GM18867 (cell line): ENCODE results near the gene EVC.

Experiments used
- ATAC-seq: cut with Tn5 transposase; IDR thresholded peaks from one replicate; pipeline ENCODE4 v1.9.1; 2021; ENCODE audit warnings: mild to moderate bottlenecking, moderate library complexity; ENCODE audit not compliant: unreplicated experiment

EVC gene

DNA sequence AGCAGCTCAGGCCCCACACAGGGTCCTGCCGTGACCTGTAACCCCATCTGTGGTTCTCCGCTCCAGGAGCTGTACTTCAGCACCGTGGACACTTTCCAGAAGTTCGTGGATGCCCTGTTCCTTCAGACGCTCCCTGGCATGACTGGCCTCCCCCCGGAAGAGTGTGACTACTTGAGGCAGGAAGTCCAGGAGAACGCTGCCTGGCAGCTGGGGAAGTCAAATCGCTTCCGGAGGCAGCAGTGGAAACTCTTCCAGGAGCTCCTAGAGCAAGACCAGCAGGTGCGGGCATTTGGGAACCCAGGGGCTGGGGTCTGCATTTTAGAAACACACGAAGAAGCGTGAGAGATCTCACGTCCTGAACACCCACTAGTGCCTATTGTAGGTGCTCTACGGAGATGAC lies 72.5 kb downstream of the EVC start:
- no peak for ATAC-seq

DNA sequence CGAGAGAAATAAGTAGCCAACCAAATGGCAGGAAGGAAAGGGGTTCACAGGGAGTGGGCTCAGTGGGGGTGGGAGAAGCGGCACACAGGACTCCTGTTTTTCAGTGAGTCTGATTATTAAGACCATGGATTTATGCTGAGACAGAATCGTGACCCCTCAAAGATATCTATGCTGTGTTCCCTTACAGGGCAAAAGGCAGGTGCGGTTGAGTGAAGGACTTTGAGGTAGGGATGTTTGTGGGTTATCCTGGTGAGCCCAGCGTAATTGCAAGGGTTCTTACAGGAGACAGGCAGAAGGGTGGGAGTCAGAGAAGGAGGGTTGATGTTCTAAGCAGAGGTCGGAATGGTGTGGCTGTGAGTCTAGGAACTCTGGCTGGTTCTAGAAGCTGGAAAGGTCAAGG lies 73.0 kb downstream of the EVC start:
- ATAC-seq, result no peak

DNA sequence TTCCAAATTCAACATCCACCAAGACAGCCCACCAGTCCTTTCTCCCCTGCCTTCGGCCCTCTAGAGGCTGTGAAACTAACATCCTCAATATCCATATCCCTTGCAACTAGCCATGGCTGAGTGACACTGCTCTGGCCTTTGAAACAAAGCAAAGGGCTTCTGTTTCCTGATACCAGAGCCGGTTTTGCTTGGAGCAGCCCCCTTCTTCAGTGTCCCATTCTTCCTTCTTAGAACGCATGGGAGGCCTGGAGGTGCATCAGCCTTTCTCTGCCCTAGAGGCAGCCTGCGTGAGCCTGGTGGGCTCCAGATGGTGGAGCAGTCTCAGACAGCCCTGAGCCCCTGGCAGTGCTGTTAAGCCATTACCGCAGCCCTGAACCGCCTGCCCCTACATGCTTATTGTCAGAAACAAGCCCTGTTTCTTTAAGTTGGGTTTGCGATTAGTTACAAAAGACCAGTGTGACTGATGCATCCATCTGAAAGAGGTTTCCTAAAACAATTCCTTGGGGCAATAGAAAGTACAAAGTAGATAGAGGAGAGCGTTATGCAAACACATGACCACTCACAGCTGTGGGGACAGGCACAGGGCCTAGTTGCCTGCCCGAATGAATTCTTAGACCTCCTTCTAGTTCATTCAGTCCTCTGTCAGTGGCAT lies 74.1 kb downstream of the EVC start:
- no peak for ATAC-seq

DNA sequence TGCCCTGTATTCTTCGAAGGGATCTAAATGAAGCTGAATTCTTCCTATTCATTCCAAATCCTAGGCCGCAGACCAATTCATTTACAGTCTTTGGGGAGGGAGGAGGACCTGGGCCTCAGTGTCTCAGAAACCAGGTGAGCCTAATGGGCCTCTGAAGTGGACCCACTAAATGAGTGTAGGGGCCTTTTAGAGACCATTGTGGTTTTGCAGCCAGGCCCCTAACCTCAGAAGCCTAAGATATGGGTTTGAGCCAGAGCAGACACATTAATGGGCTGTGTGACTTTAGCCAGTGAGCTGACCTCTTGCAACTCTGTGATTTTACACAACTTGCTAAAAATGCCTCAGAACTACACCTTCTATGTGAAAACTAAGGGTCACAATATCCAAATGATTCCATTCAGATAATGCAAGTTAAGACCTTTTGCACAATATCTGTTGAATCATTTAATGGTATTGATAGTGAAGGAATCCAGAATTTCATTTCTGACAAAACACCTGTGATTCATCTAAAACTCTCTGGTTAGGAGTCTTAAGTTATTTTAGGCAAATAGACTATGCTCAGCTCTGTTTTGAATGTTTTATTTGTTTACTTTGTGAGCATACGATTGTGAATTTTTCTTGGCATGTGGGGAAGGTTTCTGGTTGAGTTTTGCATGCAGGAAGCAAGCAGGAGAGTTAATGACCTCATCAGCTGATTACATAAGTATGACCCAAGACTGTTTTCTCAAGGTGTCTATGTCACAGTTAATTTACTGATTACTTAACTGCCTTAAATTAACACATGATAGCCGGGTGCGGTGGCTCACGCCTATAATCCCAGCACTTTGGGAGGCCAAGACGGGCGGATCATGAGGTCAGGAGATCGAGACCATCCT lies 75.0 kb downstream of the EVC start:
- ATAC-seq, result no peak

DNA sequence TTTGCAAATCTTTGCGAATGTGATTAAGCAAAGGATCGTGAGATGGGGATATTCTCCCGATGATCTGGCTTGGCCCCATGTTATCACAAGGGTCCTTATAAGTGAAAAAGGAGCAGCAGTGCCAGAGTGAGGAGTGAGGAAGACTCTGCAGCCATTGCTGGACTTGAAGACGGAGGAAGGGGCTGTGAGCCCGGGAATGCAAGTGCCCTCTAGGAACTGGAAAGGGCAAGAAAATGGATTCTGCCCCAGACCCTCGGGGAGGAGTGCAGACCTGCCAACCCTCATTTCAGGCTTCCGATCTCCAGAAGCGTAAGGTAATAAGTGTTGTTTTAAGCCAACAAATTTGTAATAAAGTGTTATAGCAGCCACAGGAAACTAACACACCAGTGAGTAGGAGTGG lies 76.3 kb downstream of the EVC start:
- no peak for ATAC-seq

DNA sequence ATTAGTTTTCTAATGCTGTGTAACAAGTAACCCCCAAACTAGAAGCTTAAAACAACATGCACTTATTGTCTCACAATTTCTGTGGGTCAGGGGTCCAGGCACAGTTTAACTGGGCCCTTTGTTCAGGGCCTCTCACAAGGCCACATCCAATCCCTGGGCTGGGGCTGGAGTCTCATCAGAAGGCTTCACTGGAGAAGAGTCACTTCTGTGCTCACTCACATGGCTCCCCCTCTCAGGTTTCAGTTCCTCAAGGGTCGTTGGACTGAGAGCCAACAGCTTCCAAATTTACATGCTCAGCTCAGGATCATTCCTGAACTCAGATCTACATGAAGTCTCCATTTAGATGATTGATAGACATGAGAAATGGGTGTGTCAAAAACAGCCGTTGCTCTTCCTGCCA lies 77.1 kb downstream of the EVC start:
- ATAC-seq, result no peak

DNA sequence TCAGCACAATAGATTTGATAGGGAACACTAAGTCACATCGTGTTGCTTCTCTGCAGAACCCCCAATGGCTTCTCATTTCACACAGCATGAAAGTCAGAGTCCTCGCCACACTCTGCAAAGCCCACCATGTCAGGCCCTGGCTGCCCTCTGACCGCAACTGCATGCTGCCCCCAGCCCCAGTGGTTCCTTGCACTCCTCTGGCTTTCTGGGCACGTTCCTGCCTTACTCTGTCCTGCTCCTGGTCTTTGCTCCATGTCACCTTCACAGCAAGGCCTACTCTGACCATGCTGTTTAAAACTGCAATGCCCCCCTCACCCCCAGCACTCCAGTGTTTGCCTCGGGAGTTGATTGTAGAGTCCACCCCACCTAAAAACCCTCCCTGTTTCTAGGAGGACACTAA lies 78.1 kb downstream of the EVC start:
- ATAC-seq, result no peak

DNA sequence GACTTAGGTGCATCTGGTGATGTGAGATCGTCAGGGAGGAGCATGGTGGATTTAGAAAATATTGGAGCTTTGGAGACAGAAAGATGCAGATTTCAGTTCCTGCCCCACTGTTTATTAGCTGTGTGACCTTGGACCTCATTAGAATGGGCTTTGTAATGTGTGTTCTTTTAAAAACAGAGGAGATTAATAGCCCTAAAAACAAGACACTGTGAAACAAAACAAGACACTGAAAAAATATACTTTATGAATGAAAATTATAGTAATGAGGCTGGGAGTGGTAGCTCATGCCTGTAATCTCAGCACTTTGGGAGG lies 79.5 kb downstream of the EVC start:
- no peak for ATAC-seq

DNA sequence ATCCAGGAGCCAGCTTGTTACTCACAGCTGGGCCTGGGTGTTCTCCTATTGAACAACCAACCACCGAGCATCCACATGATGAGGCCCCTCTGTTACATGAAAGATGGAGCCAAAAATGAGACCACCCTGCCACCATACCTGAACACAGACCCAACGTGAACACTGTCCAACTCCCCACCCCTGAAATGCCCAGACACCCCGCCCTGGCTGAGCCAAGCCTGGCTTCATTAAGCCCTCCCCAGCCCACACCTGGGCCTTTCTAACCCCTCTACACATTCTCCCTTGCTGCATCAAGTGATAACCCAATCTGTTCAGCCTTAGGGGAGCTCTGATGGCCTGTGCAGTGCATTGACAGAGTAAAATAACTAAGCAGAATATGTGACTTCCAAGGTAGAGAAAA lies 80.7 kb downstream of the EVC start:
- ATAC-seq, result no peak

DNA sequence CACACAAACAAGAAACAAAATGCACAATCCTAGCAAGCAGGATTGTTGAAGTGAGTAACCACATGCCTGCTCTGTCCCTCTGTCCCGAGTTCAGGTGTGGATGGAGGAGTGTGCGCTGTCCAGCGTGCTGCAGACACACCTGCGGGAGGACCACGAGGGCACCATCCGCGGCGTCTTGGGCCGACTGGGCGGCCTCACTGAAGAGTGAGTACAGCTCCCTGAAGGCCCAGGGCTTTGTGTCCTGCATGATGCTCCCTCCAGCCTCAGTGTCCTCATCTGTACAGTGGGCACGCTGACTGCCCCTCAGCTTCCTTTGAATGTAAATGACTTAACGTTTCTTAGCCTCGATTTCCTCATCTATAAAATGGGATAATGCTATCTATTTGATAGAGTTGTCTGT lies 82.5 kb downstream of the EVC start:
- ATAC-seq, result no peak

DNA sequence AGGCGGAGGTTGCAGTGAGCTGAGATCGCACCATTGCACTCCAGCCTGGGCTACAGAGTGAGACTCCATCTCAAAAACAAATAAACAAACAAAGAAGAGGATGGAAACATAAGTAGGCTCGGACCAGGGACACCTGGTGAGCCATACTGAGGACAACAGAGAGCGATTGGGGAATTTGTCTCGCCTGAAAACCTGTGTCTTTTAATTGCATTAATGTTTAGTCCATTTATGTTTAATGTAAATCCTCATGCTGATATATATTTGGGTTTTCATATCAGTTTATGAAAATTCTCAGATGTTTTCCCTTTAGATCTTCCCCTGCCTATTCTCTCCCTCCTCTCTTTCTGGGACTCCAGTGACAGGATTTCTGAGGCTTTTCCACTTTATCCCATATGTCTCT lies 84.6 kb downstream of the EVC start:
- ATAC-seq, result no peak

DNA sequence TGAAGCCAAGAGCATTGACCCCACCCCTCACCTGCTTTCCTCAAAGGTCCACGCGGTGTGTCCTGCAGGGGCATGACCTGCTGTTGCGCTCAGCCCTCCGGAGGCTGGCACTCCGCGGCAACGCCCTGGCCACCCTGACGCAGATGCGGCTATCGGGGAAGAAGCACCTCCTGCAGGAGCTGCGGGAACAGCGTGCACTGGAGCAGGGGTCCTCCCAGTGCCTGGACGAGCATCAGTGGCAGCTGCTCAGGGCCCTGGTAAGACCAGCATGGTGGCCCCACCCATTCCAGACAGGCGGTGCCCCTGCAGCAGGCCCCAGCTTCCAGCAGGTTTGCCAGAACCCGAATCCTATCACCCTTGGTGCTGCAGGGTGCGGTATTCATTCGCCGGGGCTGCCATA lies 86.0 kb downstream of the EVC start:
- ATAC-seq, result no peak

DNA sequence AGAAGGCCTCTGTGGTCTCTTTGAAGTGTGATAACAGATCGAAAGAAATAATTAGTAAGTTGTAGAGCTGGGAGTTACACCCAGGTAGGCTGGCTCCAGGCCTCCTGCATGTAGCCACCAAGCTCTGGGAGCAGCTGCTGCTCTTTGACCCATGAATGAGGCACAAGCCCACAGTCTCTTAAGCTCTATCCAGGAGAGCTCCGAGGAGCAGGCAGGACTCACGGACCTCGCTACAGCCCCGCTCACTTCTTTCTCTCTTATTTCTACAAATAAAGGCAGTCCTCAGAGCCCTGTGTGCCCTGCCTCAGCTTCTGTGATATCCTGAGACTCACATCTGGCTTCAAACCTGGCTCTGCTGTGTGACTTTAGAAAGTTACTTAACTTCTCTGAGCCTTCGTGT lies 86.9 kb downstream of the EVC start:
- no peak for ATAC-seq

DNA sequence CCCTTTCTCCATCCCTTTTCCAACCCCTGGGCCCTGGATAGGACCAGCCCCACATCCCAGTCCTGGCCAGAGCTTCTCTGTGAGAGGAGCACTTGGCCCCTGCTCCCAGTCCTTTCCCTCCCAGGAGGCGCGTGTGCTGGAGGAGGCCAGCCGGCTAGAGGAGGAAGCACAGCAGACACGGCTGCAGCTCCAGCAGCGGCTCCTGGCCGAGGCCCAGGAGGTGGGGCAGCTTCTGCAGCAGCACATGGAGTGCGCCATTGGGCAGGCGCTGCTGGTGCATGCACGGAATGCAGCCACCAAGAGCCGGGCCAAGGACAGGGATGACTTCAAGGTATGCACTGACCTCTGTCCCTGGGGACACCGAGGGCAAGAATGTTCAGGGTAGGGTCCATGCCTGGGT lies 87.5 kb downstream of the EVC start:
- no peak for ATAC-seq

DNA sequence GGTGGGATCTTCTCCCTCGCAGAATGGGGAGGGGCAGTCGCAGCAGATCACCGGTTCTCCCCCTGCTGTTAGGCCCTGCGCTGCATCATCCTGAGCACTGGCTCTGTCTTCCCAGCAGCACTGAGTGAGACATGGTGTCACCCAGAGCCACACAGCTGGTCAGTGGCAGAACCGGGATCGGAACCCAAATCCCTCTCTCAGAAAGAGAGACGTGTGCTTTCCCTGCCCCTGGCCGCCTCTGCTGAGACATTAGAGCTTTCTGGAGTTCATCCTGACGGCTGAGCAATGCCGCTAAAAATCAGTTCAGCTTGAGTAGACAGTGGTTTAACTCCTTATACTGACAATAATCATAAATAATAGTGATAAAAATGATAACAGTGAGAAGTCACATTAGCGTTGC lies 87.9 kb downstream of the EVC start:
- ATAC-seq, result no peak

DNA sequence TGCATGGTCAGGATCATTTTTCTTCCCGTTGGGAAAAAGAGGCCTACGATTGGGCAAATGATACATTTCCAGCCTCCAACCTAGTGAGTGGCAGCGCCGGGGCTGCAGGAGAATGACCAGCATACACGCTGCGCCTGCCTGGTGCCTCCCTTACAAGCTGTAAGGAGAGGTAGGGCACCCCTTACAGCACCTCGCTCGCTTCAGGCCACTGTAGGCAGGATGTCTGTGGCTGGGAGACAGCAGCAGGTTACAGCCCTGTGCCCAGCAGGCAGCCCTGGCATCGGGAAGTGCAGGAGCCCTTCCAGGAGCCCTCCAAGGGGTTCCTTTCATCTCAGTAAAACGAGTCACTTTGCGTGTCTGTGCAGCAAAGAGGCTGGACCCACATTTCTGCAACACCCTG lies 88.4 kb downstream of the EVC start:
- no peak for ATAC-seq

DNA sequence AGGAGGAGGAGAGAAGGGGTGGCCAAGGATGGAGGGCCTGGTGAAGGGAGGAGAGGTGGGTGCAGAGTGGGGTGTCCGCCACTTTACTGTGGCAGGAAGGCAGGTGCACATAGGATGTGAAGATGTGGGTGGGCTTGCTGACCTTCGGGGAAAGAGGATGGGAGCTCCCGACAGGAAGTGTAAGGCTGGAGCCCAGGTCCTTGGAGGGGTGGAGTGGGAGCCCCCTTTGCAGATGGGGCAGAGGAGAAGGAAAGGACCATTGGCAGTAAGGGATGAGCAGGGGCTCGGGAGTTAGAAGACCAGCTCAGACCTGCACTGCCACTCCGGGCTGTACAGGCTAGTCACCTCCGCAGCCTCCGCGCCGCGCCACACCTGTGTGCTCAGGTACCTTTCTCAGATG lies 89.5 kb downstream of the EVC start:
- ATAC-seq, result no peak

DNA sequence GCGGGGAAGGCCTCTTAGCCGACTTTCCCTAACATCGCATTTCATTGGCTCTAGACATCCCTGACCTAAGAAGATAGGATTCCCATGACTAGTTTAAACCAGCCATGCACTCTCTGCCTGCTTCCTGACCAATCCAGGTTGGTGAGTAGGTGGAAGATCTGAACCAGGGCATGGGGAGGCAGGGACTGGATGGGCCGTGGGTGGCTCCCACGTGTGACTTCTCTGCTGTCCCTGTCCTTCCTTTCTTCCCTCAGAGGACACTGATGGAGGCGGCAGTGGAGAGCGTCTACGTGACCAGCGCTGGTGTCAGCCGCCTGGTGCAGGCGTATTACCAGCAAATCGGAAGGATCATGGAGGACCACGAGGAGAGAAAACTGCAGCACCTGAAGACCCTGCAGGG lies 90.7 kb downstream of the EVC start:
- no peak for ATAC-seq

DNA sequence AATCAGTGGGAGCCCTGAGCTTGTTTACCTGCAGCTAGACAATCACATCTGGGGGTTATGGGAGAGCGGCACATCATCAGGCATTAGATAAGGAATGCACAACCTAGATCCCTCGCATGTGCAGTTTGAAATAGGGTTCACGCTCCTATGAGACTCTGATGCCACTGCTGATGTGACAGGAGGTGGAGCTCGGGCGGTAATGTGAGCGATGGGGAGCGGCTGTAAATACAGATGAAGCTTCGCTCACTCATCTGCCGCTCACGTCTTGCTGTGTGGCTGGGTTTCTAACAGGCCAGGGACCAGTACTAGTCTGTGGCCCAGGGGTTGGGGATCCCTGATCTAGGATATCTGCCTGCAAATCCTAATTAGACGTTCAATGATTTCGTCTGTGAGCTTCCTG lies 91.6 kb downstream of the EVC start:
- no peak for ATAC-seq

DNA sequence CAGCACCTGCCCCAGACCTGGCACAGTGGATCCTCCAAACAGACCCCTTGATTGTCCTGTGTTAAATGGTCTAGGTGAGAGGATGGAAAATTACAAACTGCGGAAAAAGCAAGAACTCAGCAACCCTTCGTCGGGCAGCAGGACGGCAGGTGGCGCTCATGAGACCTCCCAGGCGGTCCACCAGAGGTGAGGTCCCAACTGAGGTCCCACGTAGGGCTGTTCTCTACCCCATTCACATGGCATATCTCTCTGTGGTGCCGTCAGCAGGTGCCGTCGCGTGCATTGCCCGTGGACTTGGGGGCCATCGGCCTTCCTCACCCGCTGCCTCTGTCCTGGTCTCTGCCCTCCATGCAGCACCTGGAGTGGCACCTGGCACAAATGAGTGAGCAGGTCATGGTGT lies 93.7 kb downstream of the EVC start:
- ATAC-seq, result no peak

DNA sequence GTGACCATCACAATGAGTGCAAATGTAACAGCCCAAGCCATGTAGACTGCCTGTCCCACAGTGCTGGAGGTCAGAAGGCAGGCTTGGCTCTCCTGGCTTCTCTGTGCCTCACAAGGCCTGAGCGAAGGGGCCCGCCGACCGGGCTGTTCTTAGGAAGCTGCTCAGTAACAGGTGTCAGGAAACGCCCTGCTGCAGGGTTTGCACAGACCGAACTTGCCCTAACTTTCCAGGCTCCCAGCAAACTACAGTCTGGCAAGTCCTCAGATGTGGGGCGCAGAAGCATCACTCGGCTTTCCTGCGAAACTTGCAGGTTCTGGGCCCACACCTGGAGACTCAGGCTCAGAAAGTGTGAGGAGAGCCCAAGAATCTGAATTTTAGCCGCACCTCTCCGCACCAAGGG lies 94.3 kb downstream of the EVC start:
- no peak for ATAC-seq

DNA sequence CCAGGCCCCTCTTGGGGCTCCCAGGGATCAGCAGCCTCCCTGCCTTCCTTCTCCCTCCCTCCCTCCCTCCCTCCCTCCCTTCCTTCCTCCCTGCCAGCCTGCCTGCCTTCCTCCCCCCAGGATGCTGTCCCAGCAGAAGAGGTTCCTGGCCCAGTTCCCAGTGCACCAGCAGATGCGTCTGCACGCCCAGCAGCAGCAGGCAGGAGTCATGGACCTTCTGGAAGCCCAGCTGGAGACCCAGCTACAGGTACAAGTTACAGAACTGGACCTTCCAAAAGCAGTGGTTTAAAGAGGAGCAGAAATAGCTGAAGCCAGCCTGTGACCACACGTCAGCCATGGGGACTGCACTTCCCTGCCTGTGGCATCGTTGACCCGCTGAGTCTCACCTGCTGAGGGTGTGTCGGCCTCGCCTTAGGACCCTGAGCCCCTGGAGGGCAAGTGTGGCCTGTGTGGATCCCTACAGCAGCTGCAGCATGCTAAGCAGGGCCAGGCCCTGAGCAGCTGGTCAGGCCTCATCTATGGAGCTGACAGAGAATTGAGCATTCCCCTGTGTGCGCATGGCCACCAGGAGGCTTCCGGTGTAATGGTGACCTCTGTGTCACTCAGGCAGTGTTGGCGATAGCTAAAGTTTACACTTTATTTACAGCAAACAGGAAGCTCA lies 97.2 kb downstream of the EVC start:
- no peak for ATAC-seq
